Cardiac muscle cell (in vitro differentiated cells and primary cell): Measurements from ENCODE around the gene ALDOA. TPM values are rescaled to one million over a fixed set of nuclear protein-coding genes. Genes with fewer than 3 reads are reported as not detected.

Experiments
- DNase-seq, 2 donors: peaks; one replicate each; pipeline versions ENCODE4 v3.0.0 to v3.0.0-alpha.2; 2010 to 2017; ENCODE audit warnings: low read depth in 1 of 2, low spot score in 1 of 2
- H3K27ac ChIP-seq: fragments of 200-600 bp; sonication (generic); 2 replicates; pipeline ENCODE4 v1.5.1; 2016
- H3K27me3 ChIP-seq: fragments of 200-600 bp; sonication (generic); 2 replicates; pipeline ENCODE4 v1.6.0; 2016; ENCODE audit warnings: control low read depth
- H3K36me3 ChIP-seq: fragments of 200-600 bp; sonication (generic); 2 replicates; pipeline ENCODE4 v1.5.1; 2016; ENCODE audit warnings: control low read depth
- H3K4me1 ChIP-seq: fragments of 200-600 bp; sonication (generic); 2 replicates; pipeline ENCODE4 v1.8.1; 2017; ENCODE audit warnings: low read depth, mild to moderate bottlenecking, mixed run types
- H3K4me3 ChIP-seq: fragments of 200-600 bp; sonication (generic); 2 replicates; pipeline ENCODE4 v1.5.1; 2016; ENCODE audit warnings: mild to moderate bottlenecking
- H3K9me3 ChIP-seq: fragments of 200-600 bp; sonication (generic); 2 replicates; pipeline ENCODE4 v1.5.1; 2017; ENCODE audit warnings: low read depth, mild to moderate bottlenecking, control low read depth
- polyA plus RNA-seq: library from polyadenylated mRNA; unstranded; fragments of >200 nt; fragmentation: Nextera tagmentation; extraction: Ambion mirVana; gene quantifications from 2 replicates; pipeline ENCODE4 v1.2.1, GENCODE V29; 2016
- total RNA-seq: library from RNA; depleted of rRNA; stranded (reverse); fragments of >200 nt; gene quantifications from 2 replicates; pipeline ENCODE4 v1.2.3, GENCODE V29; 2016
- TF ChIP-seq, protein P1 (sequence below): IDR thresholded peaks from 2 replicates; pipeline ENCODE4 v1.5.1; 2012; ENCODE audit warnings: low read depth, mild to moderate bottlenecking, low read length

ALDOA gene
- total and polyA plus RNA-seq, 2 experiments from 2014 or later, result 3,852 to 6,816 TPM

DNA sequence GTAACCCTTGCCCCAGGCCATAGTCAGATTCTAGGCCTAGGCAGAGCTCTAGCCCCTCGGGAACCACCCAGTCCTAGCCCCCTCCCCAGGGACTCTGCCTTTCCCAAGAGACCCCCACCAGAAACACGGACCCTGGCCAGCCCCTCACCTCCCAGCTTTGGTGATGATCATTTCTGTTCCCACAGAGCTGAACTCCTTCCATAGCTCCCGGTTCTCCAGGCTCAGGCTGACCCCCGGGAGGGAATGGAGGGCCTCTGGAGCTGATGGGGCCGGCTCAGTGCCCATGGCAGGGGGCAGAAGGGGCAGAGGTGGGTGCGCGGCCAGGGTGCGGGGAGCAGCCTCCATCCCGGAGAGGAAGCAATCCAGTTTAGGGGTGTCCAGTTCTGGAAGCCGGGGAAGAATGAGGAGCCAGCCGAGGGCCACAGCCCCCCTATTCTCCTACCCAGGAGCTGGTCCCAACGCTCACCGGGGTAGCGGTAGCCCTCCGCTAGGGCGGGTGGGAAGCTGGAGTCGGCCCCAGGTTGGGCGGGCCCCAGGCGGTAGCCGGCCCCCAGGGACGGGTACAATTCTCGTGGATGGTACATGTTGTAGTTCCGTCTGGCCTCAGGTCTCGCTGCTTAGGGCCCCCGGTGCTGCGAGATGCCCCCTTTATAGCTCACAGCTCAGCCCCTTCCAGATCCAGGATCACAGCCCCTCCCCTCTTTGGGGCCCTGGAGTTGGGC is 25.2 kb downstream of the ALDOA start:
- H3K9me3 ChIP-seq, result no peaks in the 10 kb centered on the region
- TF ChIP-seq, protein P1, sequence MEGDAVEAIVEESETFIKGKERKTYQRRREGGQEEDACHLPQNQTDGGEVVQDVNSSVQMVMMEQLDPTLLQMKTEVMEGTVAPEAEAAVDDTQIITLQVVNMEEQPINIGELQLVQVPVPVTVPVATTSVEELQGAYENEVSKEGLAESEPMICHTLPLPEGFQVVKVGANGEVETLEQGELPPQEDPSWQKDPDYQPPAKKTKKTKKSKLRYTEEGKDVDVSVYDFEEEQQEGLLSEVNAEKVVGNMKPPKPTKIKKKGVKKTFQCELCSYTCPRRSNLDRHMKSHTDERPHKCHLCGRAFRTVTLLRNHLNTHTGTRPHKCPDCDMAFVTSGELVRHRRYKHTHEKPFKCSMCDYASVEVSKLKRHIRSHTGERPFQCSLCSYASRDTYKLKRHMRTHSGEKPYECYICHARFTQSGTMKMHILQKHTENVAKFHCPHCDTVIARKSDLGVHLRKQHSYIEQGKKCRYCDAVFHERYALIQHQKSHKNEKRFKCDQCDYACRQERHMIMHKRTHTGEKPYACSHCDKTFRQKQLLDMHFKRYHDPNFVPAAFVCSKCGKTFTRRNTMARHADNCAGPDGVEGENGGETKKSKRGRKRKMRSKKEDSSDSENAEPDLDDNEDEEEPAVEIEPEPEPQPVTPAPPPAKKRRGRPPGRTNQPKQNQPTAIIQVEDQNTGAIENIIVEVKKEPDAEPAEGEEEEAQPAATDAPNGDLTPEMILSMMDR, result no peak
- no peak overlapping the region for H3K4me3 ChIP-seq
- H3K36me3 ChIP-seq, result no peaks in the 10 kb centered on the region
- H3K4me1 ChIP-seq, result peaks cover 5% of the 10 kb centered on the region
- no peak for DNase-seq
- H3K27ac ChIP-seq, result no peak overlapping the region
- H3K27me3 ChIP-seq, result no peaks in the 10 kb centered on the region

DNA sequence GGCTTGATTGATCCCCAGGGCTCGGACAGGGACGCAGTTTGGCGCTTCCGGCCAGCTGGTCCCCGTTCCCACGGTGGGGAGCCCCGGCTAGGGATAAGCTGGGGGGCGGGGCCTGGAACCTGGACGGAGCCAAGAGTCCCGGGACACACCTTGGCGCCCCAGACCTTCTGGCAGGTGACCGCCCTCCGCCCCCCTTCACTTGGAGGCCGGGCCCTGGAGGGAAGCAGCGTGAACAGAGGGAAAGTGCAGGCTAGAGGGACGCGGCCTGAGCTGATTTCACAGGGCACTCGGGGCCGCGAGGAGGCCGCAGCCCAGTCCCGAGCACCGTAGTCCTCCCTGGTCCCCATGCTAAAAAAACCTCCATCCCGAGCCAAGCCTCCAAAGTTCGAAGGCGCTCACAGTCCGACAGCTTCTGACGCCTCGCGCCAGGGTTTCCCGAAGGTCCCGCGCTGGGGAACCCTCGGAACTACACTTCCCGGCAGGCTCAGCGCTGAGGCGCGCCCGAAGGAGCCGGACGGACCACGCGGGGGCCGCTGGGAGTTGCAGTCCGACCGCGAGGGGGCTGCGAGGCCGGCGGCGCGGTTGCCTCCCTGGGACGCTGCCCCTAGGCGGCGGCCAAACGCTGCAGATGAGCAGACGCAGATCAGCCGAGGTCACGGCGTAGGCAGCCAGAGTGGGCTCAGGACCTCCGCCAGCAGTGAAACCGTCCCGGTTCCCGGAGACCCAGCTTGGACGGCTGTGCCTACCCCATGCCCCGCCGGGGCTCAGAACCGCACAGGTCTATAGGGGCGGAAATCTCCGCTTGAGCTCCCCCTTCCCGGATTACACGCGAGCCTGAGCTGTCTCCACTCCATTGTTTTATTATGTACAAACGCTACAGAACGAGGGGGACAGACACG is 26.2 kb downstream of the ALDOA start, which contains the start of gene TBX6:
Gene TBX6 (minus strand): TSS at position 451 of the 899 bp plus-strand sequence. CDS start 731 bp downstream, outside the sequence.
- Histone ChIP-seq H3K4me3 (peak within 1 kb of the TSS; percentile 22), H3K4me1 (peaks cover 5% of the 10 kb centered on the region), H3K9me3 (no peaks in the 10 kb centered on the region), H3K27ac (no peak within 1 kb of the TSS), H3K27me3 (no peaks in the 10 kb centered on the region), H3K36me3 (no peaks in the 10 kb centered on the region)
- TF ChIP-seq, protein P1, result peak; percentile 75
- DNase-seq, result peak; percentile 94 to 97

DNA sequence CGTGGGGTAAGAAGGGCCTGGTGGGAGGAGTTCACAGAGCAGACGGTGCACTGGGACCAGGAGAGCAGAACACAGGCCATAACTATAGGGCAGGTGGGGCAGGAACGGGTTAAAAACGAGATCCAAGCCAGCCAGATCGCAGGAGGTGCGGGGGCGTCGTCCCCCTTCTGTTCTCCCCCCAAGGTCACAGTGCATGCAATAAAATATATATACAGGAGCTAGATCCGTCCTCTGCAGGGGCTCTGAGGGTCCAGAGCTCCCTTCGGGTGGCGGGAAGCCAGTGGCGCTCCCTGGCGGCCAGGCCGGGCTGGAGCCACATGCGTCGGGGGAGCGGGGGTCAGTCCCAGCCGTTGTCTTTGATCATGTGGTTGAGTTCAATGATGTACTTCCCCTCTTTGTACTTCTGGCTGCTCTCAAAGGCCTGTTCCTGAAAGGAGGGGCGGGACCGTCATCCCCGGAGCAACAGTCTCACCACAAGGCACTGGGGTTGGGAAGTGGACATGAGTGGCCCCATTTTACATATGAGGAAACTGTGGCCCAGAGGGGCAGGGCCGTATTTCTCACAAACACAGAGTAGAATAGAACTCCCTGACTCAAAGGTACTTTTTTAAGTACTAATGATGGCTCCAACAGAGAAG is 26.9 kb downstream of the ALDOA start:
- TF ChIP-seq, protein P1, result peak; percentile 75
- H3K27me3 ChIP-seq, result no peaks in the 10 kb centered on the region
- H3K4me3 ChIP-seq, result peak overlapping the region; percentile 21
- H3K27ac ChIP-seq, result no peak overlapping the region
- peaks cover 5% of the 10 kb centered on the region for H3K4me1 ChIP-seq
- DNase-seq, result peak; percentile 69 to 84
- no peaks in the 10 kb centered on the region for H3K9me3 ChIP-seq
- H3K36me3 ChIP-seq, result no peaks in the 10 kb centered on the region

DNA sequence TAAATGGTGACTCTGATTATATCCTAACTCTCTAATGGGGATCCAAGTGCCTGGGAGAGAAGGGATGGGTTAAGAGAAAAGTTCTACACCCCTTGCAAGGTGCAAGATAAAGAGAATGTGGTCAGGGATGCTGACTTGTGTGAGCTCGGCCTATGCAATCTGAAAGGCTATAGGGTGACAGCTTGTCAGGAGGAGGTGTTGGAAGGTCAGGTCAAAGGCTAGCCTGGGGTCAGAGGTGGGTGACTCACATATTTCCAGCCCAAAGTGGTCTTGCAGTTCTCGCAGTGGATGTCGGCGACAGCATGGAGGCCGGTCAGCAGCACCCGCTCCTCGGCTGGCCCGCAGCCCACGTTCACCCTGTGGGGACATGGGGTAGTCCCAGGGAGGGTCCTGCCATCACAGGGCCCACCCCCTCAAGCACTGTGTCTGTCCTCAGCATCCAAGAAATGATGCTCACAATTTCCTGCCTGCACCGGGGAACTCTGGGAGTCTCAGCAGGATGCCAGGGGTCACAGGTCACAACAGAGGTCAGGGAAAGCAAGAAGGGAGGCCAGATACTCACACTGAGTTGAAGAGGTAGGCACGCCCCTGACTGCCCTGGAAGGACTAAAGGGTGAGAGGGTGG is 29.1 kb downstream of the ALDOA start:
- Histone ChIP-seq H3K4me3 (no peak overlapping the region), H3K27me3 (no peaks in the 10 kb centered on the region), H3K9me3 (no peaks in the 10 kb centered on the region), H3K36me3 (no peaks in the 10 kb centered on the region), H3K27ac (no peak overlapping the region), H3K4me1 (peaks cover 5% of the 10 kb centered on the region)
- DNase-seq, result no peak
- TF ChIP-seq, protein P1, result no peak
